ENCODE data around the gene GALK1. TPM values are rescaled to one million over a fixed set of nuclear protein-coding genes. Genes with fewer than 3 reads are reported as not detected.

The GALK1 gene
- total and polyA plus RNA-seq, 2 of the 13 experiments (the other 11 are each of a cell fraction or from before 2014, with no cell fraction given): 59.9 to 93.6 TPM

DNA sequence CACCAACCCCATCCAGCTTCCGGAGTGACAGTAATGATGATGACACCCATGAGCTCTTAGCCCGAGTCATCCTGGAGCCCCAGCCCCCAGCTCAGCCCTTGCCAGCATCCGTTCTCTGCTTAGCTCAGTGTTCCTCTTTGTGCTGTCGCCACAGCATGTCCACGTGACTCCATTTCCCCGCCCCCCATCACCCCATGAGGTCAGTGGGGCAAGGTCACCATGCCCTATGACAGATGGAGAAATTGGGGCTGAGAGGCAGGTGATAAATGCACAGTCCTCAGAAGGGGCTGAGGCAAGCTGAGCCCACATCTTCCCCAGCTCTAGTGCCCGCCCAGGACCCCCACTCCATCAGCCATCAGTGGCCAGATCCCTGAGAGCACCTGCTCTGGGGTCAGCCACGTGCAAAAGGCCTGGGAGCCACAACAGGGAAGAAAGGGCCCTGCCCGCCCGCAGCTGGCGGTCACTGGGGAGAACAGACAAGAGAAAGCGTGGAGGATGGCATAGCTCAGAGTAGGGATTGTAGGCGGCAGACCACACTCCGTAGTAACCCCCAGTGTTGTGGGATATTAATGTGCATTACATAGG, 26.7 kb downstream of the GALK1 start (continued):
- TF ChIP-seq, protein P1, sequence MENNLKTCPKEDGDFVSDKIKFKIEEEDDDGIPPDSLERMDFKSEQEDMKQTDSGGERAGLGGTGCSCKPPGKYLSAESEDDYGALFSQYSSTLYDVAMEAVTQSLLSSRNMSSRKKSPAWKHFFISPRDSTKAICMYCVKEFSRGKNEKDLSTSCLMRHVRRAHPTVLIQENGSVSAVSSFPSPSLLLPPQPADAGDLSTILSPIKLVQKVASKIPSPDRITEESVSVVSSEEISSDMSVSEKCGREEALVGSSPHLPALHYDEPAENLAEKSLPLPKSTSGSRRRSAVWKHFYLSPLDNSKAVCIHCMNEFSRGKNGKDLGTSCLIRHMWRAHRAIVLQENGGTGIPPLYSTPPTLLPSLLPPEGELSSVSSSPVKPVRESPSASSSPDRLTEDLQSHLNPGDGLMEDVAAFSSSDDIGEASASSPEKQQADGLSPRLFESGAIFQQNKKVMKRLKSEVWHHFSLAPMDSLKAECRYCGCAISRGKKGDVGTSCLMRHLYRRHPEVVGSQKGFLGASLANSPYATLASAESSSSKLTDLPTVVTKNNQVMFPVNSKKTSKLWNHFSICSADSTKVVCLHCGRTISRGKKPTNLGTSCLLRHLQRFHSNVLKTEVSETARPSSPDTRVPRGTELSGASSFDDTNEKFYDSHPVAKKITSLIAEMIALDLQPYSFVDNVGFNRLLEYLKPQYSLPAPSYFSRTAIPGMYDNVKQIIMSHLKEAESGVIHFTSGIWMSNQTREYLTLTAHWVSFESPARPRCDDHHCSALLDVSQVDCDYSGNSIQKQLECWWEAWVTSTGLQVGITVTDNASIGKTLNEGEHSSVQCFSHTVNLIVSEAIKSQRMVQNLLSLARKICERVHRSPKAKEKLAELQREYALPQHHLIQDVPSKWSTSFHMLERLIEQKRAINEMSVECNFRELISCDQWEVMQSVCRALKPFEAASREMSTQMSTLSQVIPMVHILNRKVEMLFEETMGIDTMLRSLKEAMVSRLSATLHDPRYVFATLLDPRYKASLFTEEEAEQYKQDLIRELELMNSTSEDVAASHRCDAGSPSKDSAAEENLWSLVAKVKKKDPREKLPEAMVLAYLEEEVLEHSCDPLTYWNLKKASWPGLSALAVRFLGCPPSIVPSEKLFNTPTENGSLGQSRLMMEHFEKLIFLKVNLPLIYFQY (CRISPR knock-in tag; IDR thresholded peaks at IDR 0.05; ENCODE audit: borderline replicate concordance): no peak
- TF ChIP-seq ARNTL (CRISPR knock-in tag; IDR thresholded peaks at IDR 0.05) (peak; percentile 97), CENPT (CRISPR knock-in tag; IDR thresholded peaks at IDR 0.05; ENCODE audit: low read depth) (no peak), NFYB (CRISPR knock-in tag; IDR thresholded peaks at IDR 0.05) (no peak), CREB1 (IDR thresholded peaks at IDR 0.05) (peak; percentile 72), CREB1 (CRISPR knock-in tag; IDR thresholded peaks at IDR 0.05) (no peak), ZNF891 (CRISPR knock-in tag; IDR thresholded peaks at IDR 0.05) (no peak), ZNF629 (CRISPR knock-in tag; conservative IDR thresholded peaks at IDR 0.05) (no peak), ZNF3 (CRISPR knock-in tag; IDR thresholded peaks at IDR 0.05) (no peak), FOSL2 (CRISPR knock-in tag; IDR thresholded peaks at IDR 0.05) (peak; percentile 58), HNRNPLL (IDR thresholded peaks at IDR 0.05; ENCODE audit: low read depth, low read length, poor library complexity, severe bottlenecking) (no peak), ZNF34 (CRISPR knock-in tag; IDR thresholded peaks at IDR 0.05; ENCODE audit: borderline replicate concordance) (no peak), HNF4G (IDR thresholded peaks at IDR 0.05; ENCODE audit: borderline replicate concordance, low read depth, low read length) (no peak), HNF4G (CRISPR knock-in tag; IDR thresholded peaks at IDR 0.05; ENCODE audit: borderline replicate concordance, low read depth) (no peak), RFXAP (CRISPR knock-in tag; IDR thresholded peaks at IDR 0.05; ENCODE audit: borderline replicate concordance) (no peak), KMT2A (CRISPR knock-in tag; IDR thresholded peaks at IDR 0.05) (no peak), NBN (conservative IDR thresholded peaks at IDR 0.05) (no peak)
- TF ChIP-seq, protein P2, sequence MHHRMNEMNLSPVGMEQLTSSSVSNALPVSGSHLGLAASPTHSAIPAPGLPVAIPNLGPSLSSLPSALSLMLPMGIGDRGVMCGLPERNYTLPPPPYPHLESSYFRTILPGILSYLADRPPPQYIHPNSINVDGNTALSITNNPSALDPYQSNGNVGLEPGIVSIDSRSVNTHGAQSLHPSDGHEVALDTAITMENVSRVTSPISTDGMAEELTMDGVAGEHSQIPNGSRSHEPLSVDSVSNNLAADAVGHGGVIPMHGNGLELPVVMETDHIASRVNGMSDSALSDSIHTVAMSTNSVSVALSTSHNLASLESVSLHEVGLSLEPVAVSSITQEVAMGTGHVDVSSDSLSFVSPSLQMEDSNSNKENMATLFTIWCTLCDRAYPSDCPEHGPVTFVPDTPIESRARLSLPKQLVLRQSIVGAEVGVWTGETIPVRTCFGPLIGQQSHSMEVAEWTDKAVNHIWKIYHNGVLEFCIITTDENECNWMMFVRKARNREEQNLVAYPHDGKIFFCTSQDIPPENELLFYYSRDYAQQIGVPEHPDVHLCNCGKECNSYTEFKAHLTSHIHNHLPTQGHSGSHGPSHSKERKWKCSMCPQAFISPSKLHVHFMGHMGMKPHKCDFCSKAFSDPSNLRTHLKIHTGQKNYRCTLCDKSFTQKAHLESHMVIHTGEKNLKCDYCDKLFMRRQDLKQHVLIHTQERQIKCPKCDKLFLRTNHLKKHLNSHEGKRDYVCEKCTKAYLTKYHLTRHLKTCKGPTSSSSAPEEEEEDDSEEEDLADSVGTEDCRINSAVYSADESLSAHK (CRISPR knock-in tag; IDR thresholded peaks at IDR 0.05; ENCODE audit: borderline replicate concordance): no peak
- TF ChIP-seq, protein P3, sequence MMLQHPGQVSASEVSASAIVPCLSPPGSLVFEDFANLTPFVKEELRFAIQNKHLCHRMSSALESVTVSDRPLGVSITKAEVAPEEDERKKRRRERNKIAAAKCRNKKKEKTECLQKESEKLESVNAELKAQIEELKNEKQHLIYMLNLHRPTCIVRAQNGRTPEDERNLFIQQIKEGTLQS (CRISPR knock-in tag; IDR thresholded peaks at IDR 0.05): peak; percentile 20; the same call in 1 of the 2 replicates
- TF ChIP-seq, protein P4, sequence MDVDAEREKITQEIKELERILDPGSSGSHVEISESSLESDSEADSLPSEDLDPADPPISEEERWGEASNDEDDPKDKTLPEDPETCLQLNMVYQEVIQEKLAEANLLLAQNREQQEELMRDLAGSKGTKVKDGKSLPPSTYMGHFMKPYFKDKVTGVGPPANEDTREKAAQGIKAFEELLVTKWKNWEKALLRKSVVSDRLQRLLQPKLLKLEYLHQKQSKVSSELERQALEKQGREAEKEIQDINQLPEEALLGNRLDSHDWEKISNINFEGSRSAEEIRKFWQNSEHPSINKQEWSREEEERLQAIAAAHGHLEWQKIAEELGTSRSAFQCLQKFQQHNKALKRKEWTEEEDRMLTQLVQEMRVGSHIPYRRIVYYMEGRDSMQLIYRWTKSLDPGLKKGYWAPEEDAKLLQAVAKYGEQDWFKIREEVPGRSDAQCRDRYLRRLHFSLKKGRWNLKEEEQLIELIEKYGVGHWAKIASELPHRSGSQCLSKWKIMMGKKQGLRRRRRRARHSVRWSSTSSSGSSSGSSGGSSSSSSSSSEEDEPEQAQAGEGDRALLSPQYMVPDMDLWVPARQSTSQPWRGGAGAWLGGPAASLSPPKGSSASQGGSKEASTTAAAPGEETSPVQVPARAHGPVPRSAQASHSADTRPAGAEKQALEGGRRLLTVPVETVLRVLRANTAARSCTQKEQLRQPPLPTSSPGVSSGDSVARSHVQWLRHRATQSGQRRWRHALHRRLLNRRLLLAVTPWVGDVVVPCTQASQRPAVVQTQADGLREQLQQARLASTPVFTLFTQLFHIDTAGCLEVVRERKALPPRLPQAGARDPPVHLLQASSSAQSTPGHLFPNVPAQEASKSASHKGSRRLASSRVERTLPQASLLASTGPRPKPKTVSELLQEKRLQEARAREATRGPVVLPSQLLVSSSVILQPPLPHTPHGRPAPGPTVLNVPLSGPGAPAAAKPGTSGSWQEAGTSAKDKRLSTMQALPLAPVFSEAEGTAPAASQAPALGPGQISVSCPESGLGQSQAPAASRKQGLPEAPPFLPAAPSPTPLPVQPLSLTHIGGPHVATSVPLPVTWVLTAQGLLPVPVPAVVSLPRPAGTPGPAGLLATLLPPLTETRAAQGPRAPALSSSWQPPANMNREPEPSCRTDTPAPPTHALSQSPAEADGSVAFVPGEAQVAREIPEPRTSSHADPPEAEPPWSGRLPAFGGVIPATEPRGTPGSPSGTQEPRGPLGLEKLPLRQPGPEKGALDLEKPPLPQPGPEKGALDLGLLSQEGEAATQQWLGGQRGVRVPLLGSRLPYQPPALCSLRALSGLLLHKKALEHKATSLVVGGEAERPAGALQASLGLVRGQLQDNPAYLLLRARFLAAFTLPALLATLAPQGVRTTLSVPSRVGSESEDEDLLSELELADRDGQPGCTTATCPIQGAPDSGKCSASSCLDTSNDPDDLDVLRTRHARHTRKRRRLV (CRISPR knock-in tag; IDR thresholded peaks at IDR 0.05): no peak

All from HepG2 (cell line).